ENCODE data around the gene MGAT3. TPM values are rescaled to one million over a fixed set of nuclear protein-coding genes. Genes with fewer than 3 reads are reported as not detected.

Gene MGAT3
- total and polyA plus RNA-seq, 9 donors, result 0.91 to 5.9 (median 2.1) TPM

- Histone ChIP-seq H3K4me1 (ENCODE audit: insufficient read depth) (no peaks in the 10 kb centered on the region), H3K27me3 (no peaks in the 10 kb centered on the region), H3K4me3 (no peak overlapping the region), H3K27ac (no peak overlapping the region), H3K9me3 (no peaks in the 10 kb centered on the region), H3K36me3 (no peaks in the 10 kb centered on the region)
- WGBS, 3 donors, result 49 to 66% (median 62%) methylated on average over 6 of the region's 6 CpGs
- DNase-seq, result no peak
- intact Hi-C loops (cut with DNase I), result no loop called here
- TF ChIP-seq POLR2A (IDR thresholded peaks at IDR 0.05) (no peak), EP300 (IDR thresholded peaks at IDR 0.05) (no peak), CTCF (IDR thresholded peaks at IDR 0.05) (no peak)
Observed at GRCh38 chr22:39452740-39453040, 4.1 kb upstream of the MGAT3 start.

GRCh38 chr22:39453765-39454378 lies 2.9 kb upstream of the MGAT3 start:
- H3K4me3 ChIP-seq, result no peak overlapping the region
- no peak for DNase-seq
- no peak overlapping the region for H3K27ac ChIP-seq
- H3K9me3 ChIP-seq, result no peaks in the 10 kb centered on the region
- intact Hi-C loops (cut with DNase I), result no loop called here
- H3K4me1 ChIP-seq (ENCODE audit: insufficient read depth), result no peaks in the 10 kb centered on the region
- TF ChIP-seq CTCF (IDR thresholded peaks at IDR 0.05), result no peak
- TF ChIP-seq EP300 (IDR thresholded peaks at IDR 0.05), result no peak
- TF ChIP-seq POLR2A (IDR thresholded peaks at IDR 0.05), result no peak
- H3K36me3 ChIP-seq, result no peaks in the 10 kb centered on the region
- 63 to 71% (median 67%) methylated on average over 9 of the region's 9 CpGs for WGBS, 3 donors
- peaks cover 2% of the 10 kb centered on the region for H3K27me3 ChIP-seq

- Histone ChIP-seq H3K27ac (no peak overlapping the region), H3K27me3 (peaks cover 2% of the 10 kb centered on the region), H3K36me3 (no peaks in the 10 kb centered on the region), H3K4me1 (ENCODE audit: insufficient read depth) (no peaks in the 10 kb centered on the region), H3K9me3 (no peaks in the 10 kb centered on the region), H3K4me3 (no peak overlapping the region)
- TF ChIP-seq POLR2A (IDR thresholded peaks at IDR 0.05) (no peak), EP300 (IDR thresholded peaks at IDR 0.05) (no peak), CTCF (IDR thresholded peaks at IDR 0.05) (no peak)
- intact Hi-C loops (cut with DNase I), result no loop called here
- DNase-seq, result no peak
- 40 to 48% (median 43%) methylated on average over 7 of the region's 7 CpGs for WGBS, 3 donors
Observed at GRCh38 chr22:39454385-39454871, 2.4 kb upstream of the MGAT3 start.

GRCh38 chr22:39457198-39457555 lies 365 bp downstream of the MGAT3 start:
- TF ChIP-seq EP300 (IDR thresholded peaks at IDR 0.05), result no peak
- no peak for TF ChIP-seq CTCF (IDR thresholded peaks at IDR 0.05)
- no peak for TF ChIP-seq POLR2A (IDR thresholded peaks at IDR 0.05)
- Histone ChIP-seq H3K4me3 (peak overlapping the region; percentile 29), H3K27me3 (peaks cover 2% of the 10 kb centered on the region), H3K36me3 (no peaks in the 10 kb centered on the region), H3K27ac (no peak overlapping the region), H3K9me3 (no peaks in the 10 kb centered on the region), H3K4me1 (ENCODE audit: insufficient read depth) (no peaks in the 10 kb centered on the region)
- DNase-seq, result no peak
- WGBS, 3 donors, result 1% methylated on average over 51 of the region's 63 CpGs; no CpG with 5 or more reads in 2 of the 3 donors
- intact Hi-C loops (cut with DNase I), result no loop called here
